ENCODE measurements around the gene TTLL6. TPM values are rescaled to one million over a fixed set of nuclear protein-coding genes. Genes with fewer than 3 reads are reported as not detected.

Gene TTLL6
- total RNA-seq, 2 donors from 2014 or later = 0.49 to 2.1 TPM

- no peak overlapping the region for H3K27ac Mint-ChIP-seq
- H3K36me3 ChIP-seq (ENCODE audit: control insufficient read depth, insufficient read depth, low read length) = no peaks in the 10 kb centered on the region
Measured at GRCh38 chr17:48819466-48819865, 2.4 kb upstream of the TTLL6 start.

GRCh38 chr17:48818361-48818841 is 1.4 kb upstream of the TTLL6 start:
- H3K36me3 ChIP-seq (ENCODE audit: control insufficient read depth, insufficient read depth, low read length) = no peaks in the 10 kb centered on the region
- H3K4me1 Mint-ChIP-seq = peaks cover 15% of the 10 kb centered on the region
- 27 to 36% methylated on average over 4 to 8 of the region's 9 CpGs for WGBS, 2 experiments (ENCODE audit: insufficient coverage in 1 of 2, insufficient read length in 1 of 2)
- peaks cover 11% of the 10 kb centered on the region for H3K4me1 ChIP-seq (ENCODE audit: control insufficient read depth, insufficient read depth, low read length)
- peak overlapping the region; percentile 32 for H3K9ac ChIP-seq (ENCODE audit: extremely low read depth, low read length, poor library complexity, severe bottlenecking)
- no peak for TF ChIP-seq CTCF (conservative IDR thresholded peaks at IDR 0.05)
- peaks cover 33% of the 10 kb centered on the region for H3K27me3 ChIP-seq (ENCODE audit: control insufficient read depth, insufficient read depth, low read length, poor library complexity, severe bottlenecking)
- no peaks in the 10 kb centered on the region for H3K9me3 ChIP-seq (ENCODE audit: control insufficient read depth, low read length)
- H3K9me3 Mint-ChIP-seq = no peaks in the 10 kb centered on the region
- peak overlapping the region; percentile 62 for H3K4me3 ChIP-seq (ENCODE audit: low read length)
- H3K36me3 Mint-ChIP-seq (ENCODE audit: low read depth) = no peaks in the 10 kb centered on the region
- peak overlapping the region; percentile 34 for H3K27ac ChIP-seq (ENCODE audit: low read depth, low read length)
- peak overlapping the region; percentile 62 for H3K4me3 Mint-ChIP-seq
- DNase-seq = peak; percentile 87
- peak overlapping the region; percentile 62 for H3K27ac Mint-ChIP-seq
- peaks cover 30% of the 10 kb centered on the region for H3K27me3 Mint-ChIP-seq (ENCODE audit: insufficient read depth)

More at GRCh38 chr17:48819466-48819865, 2.4 kb upstream of the TTLL6 start:
- Mint-ChIP-seq H3K27me3 (ENCODE audit: insufficient read depth) (peaks cover 23% of the 10 kb centered on the region), H3K4me3 (no peak overlapping the region), H3K4me1 (peaks cover 15% of the 10 kb centered on the region), H3K9me3 (no peaks in the 10 kb centered on the region), H3K36me3 (ENCODE audit: low read depth) (no peaks in the 10 kb centered on the region)
- H3K9me3 ChIP-seq (ENCODE audit: control insufficient read depth, low read length) = no peaks in the 10 kb centered on the region
- H3K9ac ChIP-seq (ENCODE audit: extremely low read depth, low read length, poor library complexity, severe bottlenecking) = no peak overlapping the region
- peaks cover 23% of the 10 kb centered on the region for H3K27me3 ChIP-seq (ENCODE audit: control insufficient read depth, insufficient read depth, low read length, poor library complexity, severe bottlenecking)
- H3K4me3 ChIP-seq (ENCODE audit: low read length) = no peak overlapping the region
- H3K4me1 ChIP-seq (ENCODE audit: control insufficient read depth, insufficient read depth, low read length) = peaks cover 11% of the 10 kb centered on the region
- H3K27ac ChIP-seq (ENCODE audit: low read depth, low read length) = no peak overlapping the region
- no peak for TF ChIP-seq CTCF (conservative IDR thresholded peaks at IDR 0.05)
- WGBS, 2 experiments (ENCODE audit: insufficient coverage in 1 of 2, insufficient read length in 1 of 2) = 90 to 96% methylated on average over 11 of the region's 11 CpGs
- DNase-seq = no peak

DNA sequence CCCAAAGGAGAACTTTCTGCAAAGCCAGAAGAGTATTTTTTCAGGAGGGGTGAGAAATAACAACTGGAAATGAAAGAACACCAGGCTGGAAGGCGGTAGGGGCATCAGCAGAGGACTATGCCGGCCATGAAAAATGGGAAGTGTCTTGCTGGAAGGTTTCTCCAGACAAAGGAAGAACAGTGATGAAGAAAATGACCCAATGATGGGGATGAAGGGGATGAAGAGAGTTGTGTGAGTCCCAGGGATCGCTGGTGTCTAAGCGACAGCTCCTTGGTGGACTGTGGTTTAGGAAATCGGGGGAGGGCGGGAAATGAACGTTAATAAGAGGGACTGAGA is 623 bp downstream of the TTLL6 start:
- Histone ChIP-seq H3K9me3 (ENCODE audit: control insufficient read depth, low read length) (no peaks in the 10 kb centered on the region), H3K4me3 (ENCODE audit: low read length) (peak overlapping the region; percentile 77), H3K9ac (ENCODE audit: extremely low read depth, low read length, poor library complexity, severe bottlenecking) (no peak overlapping the region), H3K27me3 (ENCODE audit: control insufficient read depth, insufficient read depth, low read length, poor library complexity, severe bottlenecking) (peaks cover 33% of the 10 kb centered on the region), H3K27ac (ENCODE audit: low read depth, low read length) (no peak overlapping the region), H3K4me1 (ENCODE audit: control insufficient read depth, insufficient read depth, low read length) (peaks cover 11% of the 10 kb centered on the region), H3K36me3 (ENCODE audit: control insufficient read depth, insufficient read depth, low read length) (no peaks in the 10 kb centered on the region)
- 9 to 14% methylated on average over 4 to 7 of the region's 7 CpGs for WGBS, 2 experiments (ENCODE audit: insufficient coverage in 1 of 2, insufficient read length in 1 of 2)
- Mint-ChIP-seq H3K4me1 (peaks cover 18% of the 10 kb centered on the region), H3K27me3 (ENCODE audit: insufficient read depth) (peaks cover 35% of the 10 kb centered on the region), H3K4me3 (peak overlapping the region; percentile 62), H3K36me3 (ENCODE audit: low read depth) (no peaks in the 10 kb centered on the region), H3K27ac (no peak overlapping the region), H3K9me3 (no peaks in the 10 kb centered on the region)
- no peak for DNase-seq
- TF ChIP-seq CTCF (conservative IDR thresholded peaks at IDR 0.05) = no peak

Measured in endodermal cell (in vitro differentiated cells).